ENCODE measurements around the gene ROBO4.

The ROBO4 gene

DNA sequence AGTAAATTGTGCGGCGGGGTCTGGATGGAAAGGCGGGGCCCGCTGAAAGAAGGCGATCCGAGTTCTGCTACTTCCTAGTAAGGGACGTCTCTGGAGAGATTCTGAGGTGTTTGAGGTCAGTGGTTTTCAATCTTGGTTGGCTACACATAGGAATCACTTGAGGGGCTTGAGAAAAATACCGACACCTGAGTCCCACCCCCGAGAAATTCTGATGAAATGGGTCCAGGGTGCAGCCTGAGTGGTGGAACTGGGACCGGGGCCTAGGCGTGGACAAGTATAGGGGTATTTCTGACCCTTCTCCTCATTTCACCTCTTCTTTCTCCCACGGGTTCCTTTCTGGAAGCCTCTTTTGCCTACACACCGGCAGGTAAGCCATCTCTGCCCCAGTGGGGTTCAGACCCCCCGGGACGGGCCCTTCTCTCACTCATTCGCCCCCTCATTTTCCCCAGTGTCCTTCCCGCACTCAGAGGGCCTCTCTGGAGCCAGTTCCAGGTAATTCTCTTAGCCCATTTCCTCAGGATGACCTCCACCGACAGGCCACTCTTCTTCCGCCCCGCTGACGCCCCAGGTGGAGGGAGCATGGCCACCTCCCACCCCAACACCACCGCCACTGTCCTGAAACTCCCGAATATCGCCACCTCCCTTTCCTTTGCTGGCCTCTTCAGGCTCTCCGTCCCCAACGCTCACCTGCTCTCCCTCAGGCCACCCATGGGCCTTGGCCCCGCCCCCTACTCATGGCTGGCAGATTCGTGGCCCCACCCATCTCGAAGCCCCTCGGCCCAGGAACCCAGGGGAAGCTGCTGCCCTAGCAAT, 20.6 kb downstream of the ROBO4 start:
- H3K27ac ChIP-seq = peak overlapping the region; percentile 77

DNA sequence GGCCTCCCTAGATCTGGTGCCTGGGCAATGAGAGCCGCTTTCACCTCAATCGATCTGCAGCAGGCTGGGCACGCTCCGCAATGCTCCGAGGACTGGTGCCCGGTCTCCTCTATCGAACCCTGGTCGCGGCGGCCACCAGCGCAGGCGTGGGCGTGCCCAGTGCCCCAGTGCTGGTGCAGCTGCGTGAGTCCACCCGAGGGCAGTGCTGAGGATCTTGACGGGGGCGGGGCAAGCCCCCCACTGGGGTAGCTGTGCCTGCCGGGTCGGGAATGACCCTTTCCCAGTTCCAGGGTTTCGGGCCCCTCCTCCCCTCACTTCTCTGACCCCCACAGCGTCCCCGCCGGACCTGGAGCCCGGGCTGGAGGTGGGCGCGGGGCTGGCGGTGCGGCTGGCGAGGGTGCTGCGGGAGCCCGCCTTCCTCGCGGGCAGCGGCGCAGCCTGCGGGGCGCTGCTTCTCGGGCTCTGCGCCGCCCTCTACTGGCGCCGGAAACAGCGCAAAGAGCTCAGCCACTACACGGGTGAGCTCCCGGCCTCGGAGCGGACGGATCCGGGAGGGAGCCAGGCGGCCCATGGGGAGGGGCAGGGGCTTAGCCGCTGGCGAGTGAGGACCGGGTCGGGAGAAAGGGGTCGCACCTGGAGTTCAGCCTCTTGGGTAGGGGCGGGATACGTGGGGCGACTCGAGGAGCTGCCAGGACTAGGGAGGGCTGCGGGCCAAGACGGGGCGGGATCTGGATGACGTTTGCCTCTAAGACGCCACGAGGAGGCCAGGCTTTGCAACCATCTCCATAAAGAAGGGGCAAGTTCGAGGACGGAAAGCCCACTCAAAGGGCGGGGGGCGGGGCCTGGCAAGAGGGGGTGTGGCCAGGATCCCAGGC, 21.5 kb downstream of the ROBO4 start:
- peak overlapping the region; percentile 77 for H3K27ac ChIP-seq
- TF ChIP-seq, protein P1, sequence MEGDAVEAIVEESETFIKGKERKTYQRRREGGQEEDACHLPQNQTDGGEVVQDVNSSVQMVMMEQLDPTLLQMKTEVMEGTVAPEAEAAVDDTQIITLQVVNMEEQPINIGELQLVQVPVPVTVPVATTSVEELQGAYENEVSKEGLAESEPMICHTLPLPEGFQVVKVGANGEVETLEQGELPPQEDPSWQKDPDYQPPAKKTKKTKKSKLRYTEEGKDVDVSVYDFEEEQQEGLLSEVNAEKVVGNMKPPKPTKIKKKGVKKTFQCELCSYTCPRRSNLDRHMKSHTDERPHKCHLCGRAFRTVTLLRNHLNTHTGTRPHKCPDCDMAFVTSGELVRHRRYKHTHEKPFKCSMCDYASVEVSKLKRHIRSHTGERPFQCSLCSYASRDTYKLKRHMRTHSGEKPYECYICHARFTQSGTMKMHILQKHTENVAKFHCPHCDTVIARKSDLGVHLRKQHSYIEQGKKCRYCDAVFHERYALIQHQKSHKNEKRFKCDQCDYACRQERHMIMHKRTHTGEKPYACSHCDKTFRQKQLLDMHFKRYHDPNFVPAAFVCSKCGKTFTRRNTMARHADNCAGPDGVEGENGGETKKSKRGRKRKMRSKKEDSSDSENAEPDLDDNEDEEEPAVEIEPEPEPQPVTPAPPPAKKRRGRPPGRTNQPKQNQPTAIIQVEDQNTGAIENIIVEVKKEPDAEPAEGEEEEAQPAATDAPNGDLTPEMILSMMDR (conservative IDR thresholded peaks at IDR 0.05) = peak; percentile 97
- TF ChIP-seq ZFX (IDR thresholded peaks at IDR 0.05) = no peak

More for the DNA sequence above, 20.6 kb downstream of the ROBO4 start:
- no peak for TF ChIP-seq ZFX (IDR thresholded peaks at IDR 0.05)
- TF ChIP-seq, protein P1 (conservative IDR thresholded peaks at IDR 0.05) = no peak

DNA sequence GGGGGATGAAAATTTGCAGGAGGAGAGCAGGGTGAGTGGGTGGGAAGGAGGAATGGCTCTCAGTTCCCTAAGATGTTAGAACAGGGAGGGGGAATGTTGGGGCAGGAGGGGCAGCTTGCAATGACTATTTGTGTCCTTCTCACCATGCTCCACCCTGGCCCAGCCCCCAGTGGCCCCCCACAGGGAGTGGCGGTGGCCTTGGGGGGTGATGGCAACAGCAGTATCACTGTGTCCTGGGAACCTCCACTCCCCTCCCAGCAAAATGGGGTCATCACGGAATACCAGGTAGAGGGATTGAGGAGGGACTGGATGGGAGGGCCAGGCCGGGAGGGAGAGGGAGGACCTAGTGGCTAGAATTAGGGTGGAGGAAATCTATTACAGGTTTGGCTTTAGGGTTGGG, 22.3 kb downstream of the ROBO4 start:
- peak overlapping the region; percentile 77; the same call in 1 of the 2 replicates for H3K27ac ChIP-seq
- TF ChIP-seq ZFX (IDR thresholded peaks at IDR 0.05) = no peak
- TF ChIP-seq, protein P1 (conservative IDR thresholded peaks at IDR 0.05) = no peak

DNA sequence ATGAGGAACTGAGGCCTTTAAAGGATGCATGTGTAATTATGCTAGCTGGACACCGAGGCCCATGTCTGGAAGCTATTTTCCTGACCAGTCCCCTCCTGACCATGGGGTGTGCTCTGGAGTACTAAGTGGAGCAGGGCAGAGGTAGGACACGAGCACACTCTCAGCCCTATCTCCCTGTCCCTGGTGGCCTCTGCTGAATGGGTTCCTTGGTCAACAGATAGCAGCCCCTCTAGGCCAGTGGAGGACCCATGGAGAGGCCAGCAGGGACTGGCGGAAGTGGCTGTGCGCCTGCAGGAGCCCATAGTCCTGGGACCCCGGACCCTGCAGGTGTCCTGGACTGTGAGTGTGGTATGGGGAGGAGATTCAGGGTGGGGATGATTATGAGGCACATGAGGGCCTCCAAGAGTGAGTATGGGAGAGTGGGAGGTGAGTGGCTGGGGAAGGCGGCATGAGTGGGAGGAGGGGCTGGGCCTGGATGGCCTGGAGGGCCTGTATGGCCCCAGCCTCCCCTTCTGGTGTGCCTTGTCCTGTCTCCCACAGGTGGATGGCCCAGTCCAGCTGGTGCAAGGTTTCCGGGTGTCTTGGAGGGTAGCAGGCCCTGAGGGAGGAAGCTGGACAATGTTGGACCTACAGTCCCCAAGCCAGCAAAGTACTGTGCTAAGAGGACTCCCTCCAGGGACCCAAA, 23.0 kb downstream of the ROBO4 start:
- TF ChIP-seq, protein P1 (conservative IDR thresholded peaks at IDR 0.05) = no peak
- no peak for TF ChIP-seq ZFX (IDR thresholded peaks at IDR 0.05)
- H3K27ac ChIP-seq = no peak overlapping the region

DNA sequence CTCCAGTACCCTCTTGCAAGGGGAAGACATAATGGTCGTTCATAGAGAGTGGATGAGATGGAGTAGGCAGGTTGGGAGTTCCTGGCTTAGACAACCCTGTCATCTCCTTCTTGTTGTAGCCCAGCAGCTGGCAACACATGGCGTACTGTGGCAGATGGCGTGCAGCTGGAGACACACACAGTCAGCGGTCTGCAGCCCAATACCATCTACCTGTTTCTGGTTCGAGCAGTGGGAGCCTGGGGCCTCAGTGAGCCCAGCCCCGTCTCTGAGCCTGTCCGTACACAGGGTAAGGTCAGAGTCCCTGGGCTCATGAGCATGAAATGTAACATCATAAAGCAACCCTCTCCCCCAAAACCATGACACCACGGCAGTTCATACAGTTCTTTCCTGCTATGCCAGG, 23.7 kb downstream of the ROBO4 start:
- TF ChIP-seq ZFX (IDR thresholded peaks at IDR 0.05) = no peak
- TF ChIP-seq, protein P1 (conservative IDR thresholded peaks at IDR 0.05) = no peak
- no peak overlapping the region for H3K27ac ChIP-seq

DNA sequence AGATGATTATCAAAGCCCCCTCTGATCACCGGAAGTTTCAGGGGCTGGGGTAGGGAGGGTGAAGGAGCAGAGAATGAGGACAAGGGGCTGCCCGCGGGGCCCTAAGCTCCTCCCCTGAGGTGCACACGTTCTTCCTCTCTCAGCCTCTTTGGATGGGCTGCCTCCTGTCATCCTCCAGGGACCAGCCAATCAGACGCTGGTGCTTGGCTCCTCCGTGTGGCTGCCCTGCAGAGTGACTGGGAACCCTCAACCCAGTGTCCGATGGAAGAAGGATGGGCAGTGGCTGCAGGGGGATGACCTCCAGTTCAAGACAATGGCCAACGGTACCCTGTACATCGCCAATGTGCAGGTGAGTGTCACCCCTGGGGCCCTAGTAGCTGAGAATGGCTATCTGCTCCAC, 24.9 kb downstream of the ROBO4 start:
- H3K27ac ChIP-seq = no peak overlapping the region

More for the DNA sequence above, 24.9 kb downstream of the ROBO4 start:
- TF ChIP-seq ZFX (IDR thresholded peaks at IDR 0.05) = no peak
- TF ChIP-seq, protein P1 (conservative IDR thresholded peaks at IDR 0.05) = no peak

All from C4-2B (cell line).